SK-N-MC (cell line): ENCODE measurements around the gene TBX1.

Experiments
- EZH2 ChIP-seq: fragments of 200-600 bp; sonication (generic); IDR thresholded peaks from one replicate; pipeline ENCODE4 v1.6.1; 2017; ENCODE audit warnings: antibody characterized with exemption
- FOXP2 ChIP-seq: optimal IDR thresholded peaks from 2 replicates; pipeline ENCODE3; 2011; ENCODE audit warnings: mild to moderate bottlenecking, moderate library complexity; ENCODE audit not compliant: insufficient read depth; ENCODE audit errors: extremely low read length, control extremely low read depth
- POLR2AphosphoS5 ChIP-seq: IDR thresholded peaks from 2 replicates; pipeline ENCODE4 v1.6.1; 2012; ENCODE audit warnings: mild to moderate bottlenecking, low read depth, low read length, borderline replicate concordance

DNA sequence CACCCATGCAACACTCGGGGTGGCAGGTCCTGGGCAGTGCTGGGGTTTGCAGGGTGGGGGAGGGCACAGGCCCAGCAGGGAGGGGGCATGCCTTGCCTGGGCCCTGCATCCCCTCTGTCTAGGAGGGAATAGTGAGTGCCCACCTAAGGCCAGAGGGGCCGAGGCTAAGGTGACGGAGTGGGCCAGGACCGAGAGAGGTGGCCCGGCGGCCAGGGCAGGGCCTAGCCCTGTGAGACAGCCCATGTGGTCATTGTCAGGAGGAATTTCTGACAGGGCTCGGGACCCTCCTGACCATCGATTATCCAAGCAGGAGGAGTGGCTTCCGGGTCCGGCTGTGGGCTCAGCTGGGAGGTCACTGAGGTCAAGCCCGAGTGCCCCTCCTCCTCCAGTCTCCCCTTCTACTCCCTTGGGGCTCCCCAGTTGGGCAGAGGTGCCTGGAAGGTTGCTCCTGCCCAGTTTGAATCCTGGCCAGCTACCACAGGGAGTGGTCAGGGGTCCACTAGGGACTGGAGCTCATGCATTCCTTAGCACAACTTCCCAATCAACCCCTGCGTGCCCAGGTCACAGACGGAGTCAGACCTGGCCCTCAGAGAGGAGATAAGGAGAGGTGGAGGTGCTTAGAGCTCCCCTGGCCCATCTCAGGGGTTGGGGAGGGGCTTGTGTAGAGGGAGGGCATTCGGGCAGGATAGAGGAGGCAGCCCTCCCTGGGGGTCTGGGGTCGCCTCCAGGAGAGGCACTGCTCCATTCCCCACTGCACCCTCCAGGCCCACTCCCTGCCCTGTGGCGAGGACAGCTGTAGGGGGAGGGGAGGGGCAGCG, 22.5 kb upstream of the TBX1 start:
- TF ChIP-seq EZH2 (no peak), POLR2AphosphoS5 (no peak), FOXP2 (no peak)
